GM12891 (cell line): ENCODE results near the gene ZNF502.

Experiments used
- PAX5 ChIP-seq: IDR thresholded peaks from 2 replicates; pipeline ENCODE4 v1.6.1; 2011; ENCODE audit warnings: low read length, moderate library complexity, mild to moderate bottlenecking; ENCODE audit not compliant: insufficient read depth, severe bottlenecking
- POLR2A ChIP-seq: IDR thresholded peaks from 2 replicates; pipeline ENCODE4 v1.6.1; 2011; ENCODE audit warnings: low read depth, low read length, control low read depth
- POLR2AphosphoS5 ChIP-seq: IDR thresholded peaks from 2 replicates; pipeline ENCODE4 v1.6.1; 2011; ENCODE audit warnings: low read depth, low read length, control low read depth
- POU2F2 ChIP-seq: IDR thresholded peaks from 2 replicates; pipeline ENCODE4 v1.6.1; 2011; ENCODE audit warnings: low read depth, mild to moderate bottlenecking, control low read depth, low read length, moderate library complexity
- SPI1 ChIP-seq: IDR thresholded peaks from 2 replicates; pipeline ENCODE4 v1.6.1; 2011; ENCODE audit warnings: low read depth, low read length, control low read depth
- TAF1 ChIP-seq: IDR thresholded peaks from 2 replicates; pipeline ENCODE4 v1.6.1; 2011; ENCODE audit warnings: low read depth, low read length, control low read depth

- no peak for TF ChIP-seq POLR2AphosphoS5
- no peak for TF ChIP-seq POLR2A
- no peak for TF ChIP-seq TAF1
- no peak for TF ChIP-seq SPI1
- TF ChIP-seq PAX5 = no peak
- no peak for TF ChIP-seq POU2F2
These were observed 9.6 kb downstream of the ZNF502 start for GRCh38 chr3:44722103-44722401.
